Measurements from ENCODE around the gene CHRDL2.
"Not testable (repeated sequence)": the region's sequence is repeated elsewhere in the genome, so short reads cannot be mapped to it uniquely, and the experiment has no call there.

Gene CHRDL2

GRCh38 chr11:74766905-74767304 is 35.7 kb upstream of the CHRDL2 start:
- H3K27ac ChIP-seq: no peak overlapping the region
- no peak overlapping the region for H3K4me3 ChIP-seq (ENCODE audit: low read depth, low read length)
- no peak for DNase-seq
- H3K27me3 ChIP-seq (replicated peaks): no peaks in the 10 kb centered on the region
- H3K36me3 ChIP-seq (replicated peaks): no peaks in the 10 kb centered on the region
- TF ChIP-seq CTCF (IDR thresholded peaks at IDR 0.05; ENCODE audit: low read depth, low read length, missing control alignments): no peak
- in situ Hi-C loops (cut with HindIII; ENCODE audit: low pct_ligation_motif_present, low sequenced_read_pairs): no loop called here

- in situ Hi-C loops (cut with HindIII; ENCODE audit: low pct_ligation_motif_present, low sequenced_read_pairs): no loop called here
- no peaks in the 10 kb centered on the region for H3K36me3 ChIP-seq (replicated peaks)
- no peaks in the 10 kb centered on the region for H3K27me3 ChIP-seq (replicated peaks)
- H3K27ac ChIP-seq: no peak overlapping the region
- no peak for TF ChIP-seq CTCF (IDR thresholded peaks at IDR 0.05; ENCODE audit: low read depth, low read length, missing control alignments)
- no peak overlapping the region for H3K4me3 ChIP-seq (ENCODE audit: low read depth, low read length)
- no peak for DNase-seq
These were observed 25.3 kb upstream of the CHRDL2 start for GRCh38 chr11:74756571-74756970.

GRCh38 chr11:74755395-74755995 is 24.3 kb upstream of the CHRDL2 start:
- in situ Hi-C loops (cut with HindIII; ENCODE audit: low pct_ligation_motif_present, low sequenced_read_pairs): no loop called here

GRCh38 chr11:74754507-74755252 is 23.5 kb upstream of the CHRDL2 start:
- peak overlapping the region; percentile 43 for H3K4me3 ChIP-seq (ENCODE audit: low read depth, low read length)
- no peaks in the 10 kb centered on the region for H3K27me3 ChIP-seq (replicated peaks)
- H3K27ac ChIP-seq: peak overlapping the region; percentile 83
- no peaks in the 10 kb centered on the region for H3K36me3 ChIP-seq (replicated peaks)
- DNase-seq: peak; percentile 53
- in situ Hi-C loops (cut with HindIII; ENCODE audit: low pct_ligation_motif_present, low sequenced_read_pairs): no loop called here
- no peak for TF ChIP-seq CTCF (IDR thresholded peaks at IDR 0.05; ENCODE audit: low read depth, low read length, missing control alignments)

More at GRCh38 chr11:74755395-74755995, 24.3 kb upstream of the CHRDL2 start:
- no peaks in the 10 kb centered on the region for H3K27me3 ChIP-seq (replicated peaks)
- H3K36me3 ChIP-seq (replicated peaks): no peaks in the 10 kb centered on the region
- TF ChIP-seq CTCF (IDR thresholded peaks at IDR 0.05; ENCODE audit: low read depth, low read length, missing control alignments): no peak
- peak overlapping the region; percentile 83 for H3K27ac ChIP-seq
- DNase-seq: no peak
- no peak overlapping the region for H3K4me3 ChIP-seq (ENCODE audit: low read depth, low read length)

- in situ Hi-C loops (cut with HindIII; ENCODE audit: low pct_ligation_motif_present, low sequenced_read_pairs): no loop called here
- Histone ChIP-seq H3K36me3 (replicated peaks) (no peaks in the 10 kb centered on the region), H3K4me3 (ENCODE audit: low read depth, low read length) (no peak overlapping the region), H3K27me3 (replicated peaks) (no peaks in the 10 kb centered on the region), H3K27ac (no peak overlapping the region)
- TF ChIP-seq CTCF (IDR thresholded peaks at IDR 0.05; ENCODE audit: low read depth, low read length, missing control alignments): no peak
- DNase-seq: no peak
These were observed 20.1 kb upstream of the CHRDL2 start for GRCh38 chr11:74751303-74751702.

GRCh38 chr11:74750598-74750997 is 19.4 kb upstream of the CHRDL2 start:
- H3K27ac ChIP-seq; H3K4me3 ChIP-seq (ENCODE audit: low read depth, low read length); in situ Hi-C loops (cut with HindIII; ENCODE audit: low pct_ligation_motif_present, low sequenced_read_pairs); DNase-seq; H3K36me3 ChIP-seq (replicated peaks); H3K27me3 ChIP-seq (replicated peaks): not testable (repeated sequence)
